ENCODE measurements around the gene UCKL1. TPM values are rescaled to one million over a fixed set of nuclear protein-coding genes. Genes with fewer than 3 reads are reported as not detected.

Gene UCKL1
- total RNA-seq, 2 donors from 2014 or later = 30.8 to 32.4 TPM

Small RNA genes lying within 50 kb of the gene (microRNA-seq; reads per million reads assigned to microRNA genes)
- gene MIR1914 = 0 reads per million in 2 donors
- 0 reads per million in 2 donors for gene MIR647
- 0 reads per million in 2 donors for gene MIR941-1
- gene MIR941-2 = 0 reads per million in 2 donors
- gene MIR941-3 = 0 reads per million in 2 donors
- gene MIR941-4 = 0 reads per million in 2 donors
- gene MIR941-5 = 0 reads per million in 2 donors

Other genes starting within 250 kb of the UCKL1 start
- 10 to 100 TPM; 36.8 to 44.9 TPM for gene ARFRP1, start 248.4 kb downstream of the UCKL1 start, total RNA-seq
- 10 to 100 TPM; 16.4 to 18.6 TPM for gene ZGPAT, start 248.4 kb downstream of the UCKL1 start, total RNA-seq
- gene LIME1, start 219.8 kb downstream of the UCKL1 start, total RNA-seq = 1 to 10 TPM; 3.6 to 3.7 TPM
- 10 to 100 TPM; 47.9 to 71.0 TPM for gene SLC2A4RG, start 216.6 kb downstream of the UCKL1 start, total RNA-seq
- 10 to 100 TPM; 12.7 to 17.0 TPM for gene ZBTB46, start 125.2 kb downstream of the UCKL1 start, total RNA-seq
- not detected for gene ABHD16B, start 94.9 kb downstream of the UCKL1 start, total RNA-seq
- 10 to 100 TPM; 67.5 to 68.7 TPM for gene TPD52L2, start 91.1 kb downstream of the UCKL1 start, total RNA-seq
- 10 to 100 TPM; 41.9 to 53.4 TPM for gene DNAJC5, start 61.3 kb downstream of the UCKL1 start, total RNA-seq
- gene ZNF512B, start 13.5 kb upstream of the UCKL1 start, total RNA-seq = 10 to 100 TPM; 11.7 to 14.5 TPM
- 1 to 10 TPM; 2.7 to 3.8 TPM for gene SAMD10, start 23.2 kb upstream of the UCKL1 start, total RNA-seq
- gene PRPF6, start 24.7 kb upstream of the UCKL1 start, total RNA-seq = 10 to 100 TPM; 38.8 to 43.9 TPM
- gene C20orf204, start 79.8 kb upstream of the UCKL1 start, total RNA-seq = 1 to 10 TPM in 1 of 2 donors, under 1 TPM in 1; 0.29 to 1.0 TPM
- gene SOX18, start 93.2 kb upstream of the UCKL1 start, total RNA-seq = 10 to 100 TPM; 39.4 to 83.4 TPM
- gene TCEA2, start 106.8 kb upstream of the UCKL1 start, total RNA-seq = 10 to 100 TPM; 44.7 to 46.4 TPM
- gene RGS19, start 123.1 kb upstream of the UCKL1 start, total RNA-seq = 1 to 10 TPM; 9.7 to 10.0 TPM
- gene OPRL1, start 123.7 kb upstream of the UCKL1 start, total RNA-seq = under 1 TPM; 0.71 to 0.97 TPM
- gene LKAAEAR1, start 128.0 kb upstream of the UCKL1 start, total RNA-seq = under 1 TPM in 1 of 2 donors, not detected in 1; 0.41 TPM
- gene NPBWR2, start 151.1 kb upstream of the UCKL1 start, total RNA-seq = not detected
- gene MYT1, start 208.0 kb upstream of the UCKL1 start, total RNA-seq = under 1 TPM; 0.21 to 0.34 TPM

Measured in left cardiac atrium (tissue), 2 donors.